Muscle of leg (tissue), 16 donors: ENCODE measurements around the gene MPV17L2. TPM values are rescaled to one million over a fixed set of nuclear protein-coding genes. Genes with fewer than 3 reads are reported as not detected.

Experiments
- DNase-seq: peaks from one replicate; pipeline ENCODE4 v3.0.0; 2013
- H3K27ac ChIP-seq: one replicate; pipeline ENCODE4 v1.5.1; 2013; ENCODE audit warnings: mild to moderate bottlenecking, low read length, control low read depth
- H3K27me3 ChIP-seq: one replicate; pipeline ENCODE4 v1.6.1; 2013; ENCODE audit warnings: low read length; ENCODE audit not compliant: control insufficient read depth, insufficient read depth
- H3K36me3 ChIP-seq: one replicate; pipeline ENCODE4 v1.6.1; 2013; ENCODE audit warnings: low read length; ENCODE audit not compliant: control insufficient read depth, insufficient read depth
- H3K4me1 ChIP-seq: one replicate; pipeline ENCODE4 v1.6.1; 2013; ENCODE audit warnings: low read length; ENCODE audit not compliant: control insufficient read depth, insufficient read depth
- H3K4me3 ChIP-seq: one replicate; pipeline ENCODE4 v1.5.1; 2013; ENCODE audit warnings: low read length, control low read depth
- H3K9me3 ChIP-seq: replicated peaks from 2 replicates; pipeline ENCODE4 v1.6.1; 2013; ENCODE audit warnings: low read depth, low read length; ENCODE audit not compliant: control insufficient read depth
- WGBS: methylation state at CpG from one replicate; pipeline ENCODE4 v1.1.5; 2013; ENCODE audit warnings: missing lambda C conversion rate; ENCODE audit not compliant: insufficient coverage; 5-methylcytosine and 5-hydroxymethylcytosine counted together
- long read RNA-seq, 11 donors: transcript quantifications; one replicate each; lab custom pipeline, GENCODE V29; 2026
- polyA plus RNA-seq, 8 donors: library from polyadenylated mRNA; unstranded; fragments of 120-200 nt; gene quantifications; one replicate each; pipeline versions ENCODE4 v1.2.1 to v1.2.3, GENCODE V29; 2013; ENCODE audit warnings: inconsistent platforms in 1 of 8, low replicate concordance in 1 of 8; ENCODE audit not compliant: insufficient read length in 8 of 8, insufficient read depth in 1 of 8
- total RNA-seq: library from RNA; stranded (reverse); fragments of 120-200 nt; gene quantifications from one replicate; pipeline ENCODE4 v1.2.4, GENCODE V29; 2013

Gene MPV17L2
- total RNA-seq (3.7 TPM), polyA plus RNA-seq (1 to 10 TPM; 5.1 to 7.9 (median 6.4) TPM)
- long read RNA-seq, donor 1, partial matches to known transcripts, result 0 of 1 reads
- long read RNA-seq, donor 1, other reads (novel, unspliced or antisense), result 0 of 1 reads
- long read RNA-seq, donor 2, partial matches to known transcripts, result 0 of 1 reads
- long read RNA-seq, donor 2, other reads (novel, unspliced or antisense), result 0 of 1 reads
- long read RNA-seq, donor 3, transcript MPV17L2-204 (5 exons, 1,408 nt), result major isoform, 5 of 5 reads
- long read RNA-seq, donor 3, partial matches to known transcripts, result 0 of 5 reads
- long read RNA-seq, donor 3, other reads (novel, unspliced or antisense), result 0 of 5 reads
- long read RNA-seq, donor 4, partial matches to known transcripts, result 0 of 1 reads
- long read RNA-seq, donor 4, other reads (novel, unspliced or antisense), result 0 of 1 reads
- long read RNA-seq, donor 5, transcript MPV17L2-204 (5 exons, 1,408 nt), result major isoform, 5 of 8 reads
- long read RNA-seq, donor 5, partial matches to known transcripts, result 0 of 8 reads
- long read RNA-seq, donor 5, other reads (novel, unspliced or antisense), result 0 of 8 reads
- long read RNA-seq, donor 6, transcript MPV17L2-204 (5 exons, 1,408 nt), result major isoform, 9 of 9 reads
- long read RNA-seq, donor 6, partial matches to known transcripts, result 0 of 9 reads
- long read RNA-seq, donor 6, other reads (novel, unspliced or antisense), result 0 of 9 reads
- long read RNA-seq, donor 7, transcript MPV17L2-204 (5 exons, 1,408 nt), result major isoform, 5 of 7 reads
- long read RNA-seq, donor 7, partial matches to known transcripts, result 0 of 7 reads
- long read RNA-seq, donor 7, other reads (novel, unspliced or antisense), result 0 of 7 reads
- long read RNA-seq, donor 8, partial matches to known transcripts, result 0 of 1 reads
- long read RNA-seq, donor 8, other reads (novel, unspliced or antisense), result 0 of 1 reads
- long read RNA-seq, donor 9, partial matches to known transcripts, result 0 of 2 reads
- long read RNA-seq, donor 9, other reads (novel, unspliced or antisense), result 0 of 2 reads
- long read RNA-seq, donor 10, partial matches to known transcripts, result 0 of 2 reads
- long read RNA-seq, donor 10, other reads (novel, unspliced or antisense), result 0 of 2 reads
- long read RNA-seq, donor 11, partial matches to known transcripts, result 0 of 1 reads
- long read RNA-seq, donor 11, other reads (novel, unspliced or antisense), result 0 of 1 reads

GRCh38 chr19:18192673-18193387 is at the start of gene MPV17L2:
TSS of gene MPV17L2 (plus strand) at chr19:18193218. CDS start at chr19:18193282, 64 bp downstream.
- peak; percentile 100 for DNase-seq
- Histone ChIP-seq H3K9me3 (no peaks in the 10 kb centered on the region), H3K36me3 (peaks cover 11% of the 10 kb centered on the region), H3K27me3 (no peaks in the 10 kb centered on the region), H3K4me3 (peak within 1 kb of the TSS; percentile 87), H3K27ac (peak within 1 kb of the TSS; percentile 92), H3K4me1 (peaks cover 20% of the 10 kb centered on the region)
- under 1% methylated on average over 72 of the region's 74 CpGs for WGBS

DNA sequence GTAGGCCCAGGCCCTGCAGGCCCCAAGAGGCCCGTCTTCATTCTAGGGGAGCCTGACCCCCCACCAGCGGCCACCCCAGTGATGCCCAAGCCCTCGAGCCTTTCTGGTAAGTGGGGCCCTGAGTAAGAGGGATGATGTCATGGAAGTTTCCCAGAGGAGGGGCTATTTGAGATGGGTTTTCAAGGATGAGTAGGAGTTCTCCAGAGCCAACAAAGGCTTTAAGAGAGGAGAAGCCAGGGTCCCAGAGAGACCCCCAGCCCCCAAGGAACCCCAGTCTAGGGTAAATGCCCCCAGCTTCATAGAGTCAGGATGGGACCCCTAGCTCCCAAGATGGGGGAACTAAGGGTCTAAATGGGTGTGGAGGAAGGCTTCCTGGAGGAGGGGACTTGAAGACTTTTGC is 49.1 kb upstream of the MPV17L2 start:
- WGBS, result 67% methylated on average over 1 of the region's 3 CpGs
- Histone ChIP-seq H3K27me3 (no peaks in the 10 kb centered on the region), H3K9me3 (no peaks in the 10 kb centered on the region), H3K4me1 (peaks cover 2% of the 10 kb centered on the region), H3K36me3 (peaks cover 52% of the 10 kb centered on the region), H3K27ac (no peak overlapping the region), H3K4me3 (no peak overlapping the region)
- no peak for DNase-seq

DNA sequence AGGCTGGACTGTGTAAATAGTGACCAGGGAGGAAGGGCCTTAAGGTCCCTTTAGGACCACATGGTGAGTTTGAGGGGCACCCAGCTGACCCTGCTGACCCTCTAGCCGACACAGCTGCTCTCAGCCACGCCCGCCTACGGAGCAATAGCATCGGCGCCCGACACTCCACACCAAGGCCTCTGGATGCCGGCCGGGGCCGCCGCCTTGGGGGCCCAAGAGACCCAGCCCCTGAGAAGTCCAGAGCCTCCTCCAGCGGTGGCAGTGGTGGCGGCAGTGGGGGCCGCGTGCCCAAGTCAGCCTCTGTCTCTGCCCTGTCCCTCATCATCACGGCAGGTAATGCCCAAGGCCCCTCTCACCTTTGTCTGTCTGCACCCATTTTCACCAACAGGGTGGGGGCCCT is 48.7 kb upstream of the MPV17L2 start:
- Histone ChIP-seq H3K27ac (no peak overlapping the region), H3K36me3 (peaks cover 50% of the 10 kb centered on the region), H3K4me3 (no peak overlapping the region), H3K9me3 (no peaks in the 10 kb centered on the region), H3K4me1 (peaks cover 4% of the 10 kb centered on the region), H3K27me3 (no peaks in the 10 kb centered on the region)
- no peak for DNase-seq
- 92% methylated on average over 10 of the region's 16 CpGs for WGBS

GRCh38 chr19:18144906-18145305 is 48.1 kb upstream of the MPV17L2 start:
- no peaks in the 10 kb centered on the region for H3K9me3 ChIP-seq
- 96% methylated on average over 22 of the region's 28 CpGs for WGBS
- H3K36me3 ChIP-seq, result peaks cover 50% of the 10 kb centered on the region

DNA sequence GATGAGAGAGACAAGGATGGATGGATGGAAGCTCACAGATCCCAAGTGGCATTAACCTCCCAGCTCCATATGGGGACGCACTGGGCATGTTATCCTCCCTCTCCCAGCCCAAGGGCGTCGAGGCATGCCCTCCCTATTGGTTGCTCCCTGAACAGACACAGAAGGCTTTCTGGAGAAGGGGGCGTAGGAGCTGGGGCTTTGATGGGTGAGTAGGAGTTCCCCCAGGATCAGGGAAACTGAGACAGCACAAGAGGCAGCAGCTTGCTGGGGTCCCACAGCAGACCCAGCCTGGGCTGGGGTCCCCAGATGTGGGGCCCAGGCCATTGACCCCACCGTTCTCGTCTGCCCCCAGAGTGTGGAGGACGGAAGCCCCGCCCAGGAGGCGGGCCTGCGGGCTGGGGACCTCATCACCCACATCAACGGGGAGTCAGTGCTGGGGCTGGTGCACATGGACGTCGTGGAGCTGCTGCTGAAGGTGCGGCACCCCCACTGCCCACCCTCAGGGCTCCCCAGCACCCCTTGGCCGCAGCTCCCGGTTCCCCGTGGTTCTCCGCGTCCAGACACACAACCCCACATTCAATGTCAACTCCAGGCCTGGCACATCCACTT is 47.5 kb upstream of the MPV17L2 start:
- Histone ChIP-seq H3K4me1 (peaks cover 9% of the 10 kb centered on the region), H3K4me3 (no peak overlapping the region), H3K27me3 (no peaks in the 10 kb centered on the region), H3K9me3 (no peaks in the 10 kb centered on the region), H3K36me3 (peaks cover 47% of the 10 kb centered on the region), H3K27ac (no peak overlapping the region)
- WGBS, result 90% methylated on average over 15 of the region's 19 CpGs
- DNase-seq, result no peak

More at GRCh38 chr19:18144906-18145305, 48.1 kb upstream of the MPV17L2 start:
- Histone ChIP-seq H3K27me3 (no peaks in the 10 kb centered on the region), H3K27ac (no peak overlapping the region), H3K4me3 (no peak overlapping the region), H3K4me1 (peaks cover 8% of the 10 kb centered on the region)
- DNase-seq, result no peak

- no peak for DNase-seq
- H3K27me3 ChIP-seq, result no peaks in the 10 kb centered on the region
- H3K4me3 ChIP-seq, result no peak overlapping the region
- peaks cover 41% of the 10 kb centered on the region for H3K36me3 ChIP-seq
- H3K9me3 ChIP-seq, result no peaks in the 10 kb centered on the region
- peaks cover 26% of the 10 kb centered on the region for H3K4me1 ChIP-seq
- 81% methylated on average over 9 of the region's 13 CpGs for WGBS
- H3K27ac ChIP-seq, result no peak overlapping the region
Measured at GRCh38 chr19:18147396-18147795, 45.6 kb upstream of the MPV17L2 start.

DNA sequence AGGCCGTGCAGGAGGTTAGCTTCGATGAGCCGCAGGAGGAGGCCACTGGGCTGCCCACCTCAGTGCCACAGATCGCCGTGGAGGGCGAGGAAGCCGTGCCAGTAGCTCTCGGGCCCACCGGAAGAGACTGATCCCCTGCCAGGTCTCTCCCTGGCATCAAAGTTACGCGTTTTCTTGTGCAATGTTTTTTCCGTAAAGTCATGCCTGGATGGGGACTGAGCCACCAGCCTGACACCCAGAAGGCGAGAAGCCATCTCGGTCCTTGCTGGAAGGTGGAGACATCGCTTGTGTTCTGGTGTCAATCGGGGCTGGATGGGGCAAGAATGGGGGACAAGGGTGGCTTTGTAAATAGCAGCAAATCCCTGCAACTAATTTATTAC is 43.4 kb upstream of the MPV17L2 start:
- Histone ChIP-seq H3K9me3 (no peaks in the 10 kb centered on the region), H3K4me3 (no peak overlapping the region), H3K4me1 (peaks cover 36% of the 10 kb centered on the region), H3K36me3 (peaks cover 26% of the 10 kb centered on the region), H3K27ac (peak overlapping the region; percentile 42), H3K27me3 (no peaks in the 10 kb centered on the region)
- WGBS, result 92% methylated on average over 13 of the region's 16 CpGs
- no peak for DNase-seq

GRCh38 chr19:18150776-18151624 is 42.0 kb upstream of the MPV17L2 start:
- peak; percentile 40 for DNase-seq
- WGBS, result 73% methylated on average over 16 of the region's 18 CpGs
- Histone ChIP-seq H3K4me1 (peaks cover 45% of the 10 kb centered on the region), H3K27ac (no peak overlapping the region), H3K9me3 (no peaks in the 10 kb centered on the region), H3K27me3 (no peaks in the 10 kb centered on the region), H3K36me3 (peaks cover 15% of the 10 kb centered on the region), H3K4me3 (no peak overlapping the region)
